ENCODE results near the gene OS9.

GRCh38 chr12:57692500-57692899 lies 1.4 kb upstream of the OS9 start:
- TF ChIP-seq EZH2 (IDR thresholded peaks at IDR 0.05) = no peak
- TF ChIP-seq POLR2AphosphoS5 (IDR thresholded peaks at IDR 0.05; ENCODE audit: borderline replicate concordance, low read depth, low read length) = no peak
